ENCODE measurements around the gene PRKCE. TPM values are rescaled to one million over a fixed set of nuclear protein-coding genes. Genes with fewer than 3 reads are reported as not detected.

Gene PRKCE
- total RNA-seq, 1 experiment from 2014 or later: 14.8 TPM

DNA sequence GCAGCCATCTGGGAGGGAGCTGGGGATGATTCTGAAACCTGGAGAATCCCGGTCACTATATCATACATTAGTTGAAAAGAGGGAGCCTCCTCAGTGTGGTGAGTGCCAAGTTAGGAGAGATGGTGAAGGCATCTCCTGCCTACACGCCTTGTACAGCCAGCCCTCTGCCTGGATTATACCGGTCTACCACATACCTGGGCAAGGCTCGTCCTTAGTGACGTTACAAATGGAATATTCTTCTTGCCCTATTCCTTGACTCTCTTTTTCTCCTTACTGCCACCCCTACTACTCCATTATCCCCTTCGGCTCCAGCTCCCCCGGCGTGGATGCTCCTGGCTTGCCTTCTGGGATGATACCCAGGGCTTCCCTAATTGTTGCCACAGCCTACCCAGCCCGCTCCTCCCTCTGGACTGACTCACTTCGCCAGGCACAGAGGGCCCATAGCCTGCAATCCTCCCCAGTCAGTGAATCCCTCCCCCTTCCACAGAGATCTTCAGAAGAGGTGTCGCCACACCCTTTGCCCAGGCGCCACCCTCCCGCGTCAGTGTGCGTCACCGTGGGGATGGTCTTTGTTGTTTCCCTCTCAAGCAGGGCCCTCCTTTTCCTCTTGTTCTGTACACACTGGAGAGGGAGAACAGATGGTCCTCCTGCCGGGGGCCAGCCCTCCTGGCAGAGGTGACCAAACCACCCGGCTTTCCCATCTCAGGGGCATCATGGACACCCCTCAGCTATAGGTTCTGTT lies 530.5 kb downstream of the PRKCE start:
- no TSS peak for BruUV-seq (replicated peaks)
- POLR2A ChIA-PET: no interaction called here
- no peaks in the 10 kb centered on the region for H3K79me2 ChIP-seq (ENCODE audit: insufficient read depth, low read length)
- no peak; the same call in 1 of the 2 replicates for ATAC-seq
- intact Hi-C loops (cut with micrococcal nuclease): no loop called here
- H3K9ac ChIP-seq (ENCODE audit: low read length): no peak overlapping the region
- H3K4me1 ChIP-seq (ENCODE audit: control insufficient read depth in 1 of 2, insufficient read depth in 2 of 2, low read length in 2 of 2): peaks cover 0 to 3% of the 10 kb centered on the region in 2 experiments; a peak in 1 of 4 replicates
- CTCF ChIA-PET: interaction anchor here (0.8 kb wide), 1 partner anchor 119 kb away, joined by 3 read pairs; no protein-coding TSS in a partner anchor
- H3K4me2 ChIP-seq (ENCODE audit: low read length): no peak overlapping the region
- no peak overlapping the region for H2AFZ ChIP-seq (ENCODE audit: low read depth, low read length, poor library complexity, severe bottlenecking)
- H3K27ac ChIP-seq (ENCODE audit: low read depth, low read length): no peak overlapping the region
- no peaks in the 10 kb centered on the region for H3K9me3 ChIP-seq (ENCODE audit: control insufficient read depth in 1 of 2, insufficient read depth in 1 of 2, low read depth in 1 of 2, low read length in 2 of 2)
- DNase-seq (ENCODE audit: low read depth, low spot score): no peak
- no peaks in the 10 kb centered on the region for H3K36me3 ChIP-seq (ENCODE audit: control insufficient read depth in 1 of 2, insufficient read depth in 2 of 2, low read length in 2 of 2)
- H3K27me3 ChIP-seq (ENCODE audit: insufficient read depth, low read length): no peaks in the 10 kb centered on the region
- no peaks in the 10 kb centered on the region for H3K9me2 ChIP-seq (ENCODE audit: insufficient read depth)
- no peak overlapping the region for H3K4me3 ChIP-seq (replicated peaks in 1 of 2; ENCODE audit: low read depth in 1 of 2, low read length in 2 of 2)
- RAD21 ChIA-PET (ENCODE audit: low non-redundant PET in 1 of 2, low total read pairs in 2 of 2, uncharacterized antibody in 2 of 2, unreplicated experiment in 2 of 2): no interaction called here
- no peaks in the 10 kb centered on the region for H4K20me1 ChIP-seq (ENCODE audit: insufficient read depth)
- TF ChIP-seq CEBPB (IDR thresholded peaks at IDR 0.05; ENCODE audit: low read depth) (no peak), ZFX (IDR thresholded peaks at IDR 0.05) (no peak), SIN3A (IDR thresholded peaks at IDR 0.05; ENCODE audit: low read depth) (no peak), ZNF274 (IDR thresholded peaks at IDR 0.05; ENCODE audit: low read depth, low read length) (no peak), POLR2AphosphoS5 (IDR thresholded peaks at IDR 0.05; ENCODE audit: low read depth, low read length) (no peak), EGR1 (IDR thresholded peaks at IDR 0.05; ENCODE audit: low read depth) (no peak), TCF7L2 (IDR thresholded peaks at IDR 0.05; ENCODE audit: borderline replicate concordance, extremely low read depth, insufficient read depth, insufficient read length) (no peak), ELF1 (IDR thresholded peaks at IDR 0.05; ENCODE audit: borderline replicate concordance, low read depth) (no peak), EZH2 (IDR thresholded peaks at IDR 0.05) (no peak)
- TF ChIP-seq, protein P1, sequence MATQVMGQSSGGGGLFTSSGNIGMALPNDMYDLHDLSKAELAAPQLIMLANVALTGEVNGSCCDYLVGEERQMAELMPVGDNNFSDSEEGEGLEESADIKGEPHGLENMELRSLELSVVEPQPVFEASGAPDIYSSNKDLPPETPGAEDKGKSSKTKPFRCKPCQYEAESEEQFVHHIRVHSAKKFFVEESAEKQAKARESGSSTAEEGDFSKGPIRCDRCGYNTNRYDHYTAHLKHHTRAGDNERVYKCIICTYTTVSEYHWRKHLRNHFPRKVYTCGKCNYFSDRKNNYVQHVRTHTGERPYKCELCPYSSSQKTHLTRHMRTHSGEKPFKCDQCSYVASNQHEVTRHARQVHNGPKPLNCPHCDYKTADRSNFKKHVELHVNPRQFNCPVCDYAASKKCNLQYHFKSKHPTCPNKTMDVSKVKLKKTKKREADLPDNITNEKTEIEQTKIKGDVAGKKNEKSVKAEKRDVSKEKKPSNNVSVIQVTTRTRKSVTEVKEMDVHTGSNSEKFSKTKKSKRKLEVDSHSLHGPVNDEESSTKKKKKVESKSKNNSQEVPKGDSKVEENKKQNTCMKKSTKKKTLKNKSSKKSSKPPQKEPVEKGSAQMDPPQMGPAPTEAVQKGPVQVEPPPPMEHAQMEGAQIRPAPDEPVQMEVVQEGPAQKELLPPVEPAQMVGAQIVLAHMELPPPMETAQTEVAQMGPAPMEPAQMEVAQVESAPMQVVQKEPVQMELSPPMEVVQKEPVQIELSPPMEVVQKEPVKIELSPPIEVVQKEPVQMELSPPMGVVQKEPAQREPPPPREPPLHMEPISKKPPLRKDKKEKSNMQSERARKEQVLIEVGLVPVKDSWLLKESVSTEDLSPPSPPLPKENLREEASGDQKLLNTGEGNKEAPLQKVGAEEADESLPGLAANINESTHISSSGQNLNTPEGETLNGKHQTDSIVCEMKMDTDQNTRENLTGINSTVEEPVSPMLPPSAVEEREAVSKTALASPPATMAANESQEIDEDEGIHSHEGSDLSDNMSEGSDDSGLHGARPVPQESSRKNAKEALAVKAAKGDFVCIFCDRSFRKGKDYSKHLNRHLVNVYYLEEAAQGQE (IDR thresholded peaks at IDR 0.05; ENCODE audit: low read depth): no peak
- TF ChIP-seq, protein P2, sequence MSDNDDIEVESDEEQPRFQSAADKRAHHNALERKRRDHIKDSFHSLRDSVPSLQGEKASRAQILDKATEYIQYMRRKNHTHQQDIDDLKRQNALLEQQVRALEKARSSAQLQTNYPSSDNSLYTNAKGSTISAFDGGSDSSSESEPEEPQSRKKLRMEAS (IDR thresholded peaks at IDR 0.05): no peak
